Measurements from ENCODE around the gene CR1. TPM values are rescaled to one million over a fixed set of nuclear protein-coding genes. Genes with fewer than 3 reads are reported as not detected.

CR1 gene
- total and polyA plus RNA-seq, 2 of the 4 experiments (the other 2 are of a cell fraction), result not detected

DNA sequence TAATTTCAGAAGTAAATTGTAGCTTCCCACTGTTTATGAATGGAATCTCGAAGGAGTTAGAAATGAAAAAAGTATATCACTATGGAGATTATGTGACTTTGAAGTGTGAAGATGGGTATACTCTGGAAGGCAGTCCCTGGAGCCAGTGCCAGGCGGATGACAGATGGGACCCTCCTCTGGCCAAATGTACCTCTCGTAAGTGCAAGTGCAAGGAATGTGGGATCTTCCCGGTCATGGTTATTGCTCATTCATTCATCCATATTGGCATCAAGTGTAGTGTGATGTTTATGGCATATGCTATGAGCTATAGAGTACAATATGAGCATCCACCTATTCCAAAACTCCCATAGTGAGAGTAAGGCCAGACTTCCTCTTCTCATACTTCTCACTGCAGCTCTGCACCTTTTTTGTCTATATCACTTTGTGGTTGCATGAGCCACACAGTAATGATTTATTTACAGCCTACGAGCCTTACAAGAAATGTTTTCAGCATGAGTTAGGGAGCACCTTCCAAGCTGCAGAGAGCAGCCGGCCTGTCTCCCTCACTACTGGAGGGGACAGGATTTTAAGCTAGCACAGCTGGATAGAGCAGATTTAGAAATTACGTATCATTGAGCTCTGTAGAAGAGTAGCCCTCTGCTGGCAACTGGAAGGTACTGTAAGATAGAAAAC lies 124.0 kb downstream of the CR1 start:
- Histone ChIP-seq H3K56ac (ENCODE audit: extremely low read depth, insufficient read depth, low read length) (no peak overlapping the region), H3K23ac (ENCODE audit: low read depth, low read length) (no peak overlapping the region), H2BK15ac (ENCODE audit: low read depth, low read length) (no peak overlapping the region), H3K27ac (ENCODE audit: insufficient read depth, low read length) (no peak overlapping the region), H2BK5ac (ENCODE audit: low read depth, low read length, poor library complexity, severe bottlenecking) (no peak overlapping the region), H3K9ac (ENCODE audit: low read depth, low read length) (no peak overlapping the region), H3K18ac (ENCODE audit: low read depth, low read length) (no peak overlapping the region), H3K27me3 (ENCODE audit: control insufficient read depth, insufficient read depth, low read length) (no peaks in the 10 kb centered on the region), H3K4me3 (ENCODE audit: insufficient read depth, low read depth, low read length) (no peak overlapping the region), H4K5ac (ENCODE audit: low read depth, low read length) (no peak overlapping the region), H3K4me1 (ENCODE audit: control insufficient read depth, insufficient read depth, low read length) (no peaks in the 10 kb centered on the region), H4K20me1 (ENCODE audit: insufficient read depth, low read length) (no peaks in the 10 kb centered on the region), H3K4ac (ENCODE audit: low read depth, low read length) (no peak overlapping the region), H3K36me3 (ENCODE audit: control insufficient read depth, insufficient read depth, low read length) (no peaks in the 10 kb centered on the region), H2AK5ac (ENCODE audit: low read depth, low read length) (no peak overlapping the region), H2AK9ac (replicated peaks; ENCODE audit: low read depth, low read length, poor library complexity) (no peak overlapping the region), H4K8ac (ENCODE audit: low read depth in 2 of 2, low read length in 2 of 2) (no peak overlapping the region), H3K14ac (replicated peaks; ENCODE audit: low read depth, low read length) (no peak overlapping the region), H4K91ac (ENCODE audit: insufficient read depth, low read depth, low read length) (no peak overlapping the region), H2BK120ac (ENCODE audit: low read depth, low read length) (no peak overlapping the region), H2AFZ (replicated peaks; ENCODE audit: low read length, poor library complexity) (no peak overlapping the region), H3K9me3 (ENCODE audit: control insufficient read depth, insufficient read depth, low read length) (no peaks in the 10 kb centered on the region), H2BK20ac (ENCODE audit: low read depth, low read length) (no peak overlapping the region), H3K4me2 (ENCODE audit: low read depth, low read length) (no peak overlapping the region), H3K79me1 (ENCODE audit: low read depth in 1 of 2, low read length in 2 of 2) (no peaks in the 10 kb centered on the region), H3K9me1 (ENCODE audit: insufficient read depth, low read length) (no peaks in the 10 kb centered on the region)
- dilution Hi-C loops (cut with HindIII; ENCODE audit: low sequenced_read_pairs, unreplicated experiment) (no loop called here), intact Hi-C loops (cut with micrococcal nuclease) (no loop called here), in situ Hi-C loops (cut with MboI; ENCODE audit: low sequenced_read_pairs) (no loop called here)
- ATAC-seq (ENCODE audit: low read depth) (peak; percentile 99), DNase-seq (peak; percentile 51)
- no CpG with 5 or more reads among the region's 7 CpGs for WGBS, 2 experiments (ENCODE audit: extremely low coverage in 2 of 2, insufficient read length in 1 of 2)
- POLR2A ChIA-PET (ENCODE audit: unreplicated experiment), result no interaction called here
- no TSS peak for BruUV-seq (replicated peaks)
- TF ChIP-seq SMC3 (IDR thresholded peaks at IDR 0.05; ENCODE audit: low read depth, low read length) (no peak), MXI1 (IDR thresholded peaks at IDR 0.05; ENCODE audit: borderline replicate concordance, low read depth, low read length) (no peak), NFE2L2 (IDR thresholded peaks at IDR 0.05; ENCODE audit: low read depth, low read length) (no peak), MAFK (IDR thresholded peaks at IDR 0.05; ENCODE audit: low read depth, low read length) (no peak), FOS (IDR thresholded peaks at IDR 0.05; ENCODE audit: low read depth, low read length) (no peak), RCOR1 (IDR thresholded peaks at IDR 0.05; ENCODE audit: insufficient replicate concordance, low read length) (no peak), RAD21 (IDR thresholded peaks at IDR 0.05; ENCODE audit: low read length) (peak; percentile 29), CEBPB (IDR thresholded peaks at IDR 0.05; ENCODE audit: low read depth, low read length) (no peak), BHLHE40 (IDR thresholded peaks at IDR 0.05; ENCODE audit: low read depth, low read length) (no peak), POLR2A (IDR thresholded peaks at IDR 0.05; ENCODE audit: low read depth, low read length) (no peak), RFX5 (IDR thresholded peaks at IDR 0.05; ENCODE audit: low read depth, low read length) (no peak), MAZ (IDR thresholded peaks at IDR 0.05; ENCODE audit: borderline replicate concordance, low read depth, low read length) (no peak), CHD1 (IDR thresholded peaks at IDR 0.05; ENCODE audit: low read depth, low read length) (no peak)
- TF ChIP-seq, protein P1, sequence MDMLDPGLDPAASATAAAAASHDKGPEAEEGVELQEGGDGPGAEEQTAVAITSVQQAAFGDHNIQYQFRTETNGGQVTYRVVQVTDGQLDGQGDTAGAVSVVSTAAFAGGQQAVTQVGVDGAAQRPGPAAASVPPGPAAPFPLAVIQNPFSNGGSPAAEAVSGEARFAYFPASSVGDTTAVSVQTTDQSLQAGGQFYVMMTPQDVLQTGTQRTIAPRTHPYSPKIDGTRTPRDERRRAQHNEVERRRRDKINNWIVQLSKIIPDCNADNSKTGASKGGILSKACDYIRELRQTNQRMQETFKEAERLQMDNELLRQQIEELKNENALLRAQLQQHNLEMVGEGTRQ (IDR thresholded peaks at IDR 0.05; ENCODE audit: low read depth, low read length), result no peak
- TF ChIP-seq, protein P2, sequence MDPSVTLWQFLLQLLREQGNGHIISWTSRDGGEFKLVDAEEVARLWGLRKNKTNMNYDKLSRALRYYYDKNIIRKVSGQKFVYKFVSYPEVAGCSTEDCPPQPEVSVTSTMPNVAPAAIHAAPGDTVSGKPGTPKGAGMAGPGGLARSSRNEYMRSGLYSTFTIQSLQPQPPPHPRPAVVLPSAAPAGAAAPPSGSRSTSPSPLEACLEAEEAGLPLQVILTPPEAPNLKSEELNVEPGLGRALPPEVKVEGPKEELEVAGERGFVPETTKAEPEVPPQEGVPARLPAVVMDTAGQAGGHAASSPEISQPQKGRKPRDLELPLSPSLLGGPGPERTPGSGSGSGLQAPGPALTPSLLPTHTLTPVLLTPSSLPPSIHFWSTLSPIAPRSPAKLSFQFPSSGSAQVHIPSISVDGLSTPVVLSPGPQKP (IDR thresholded peaks at IDR 0.05; ENCODE audit: borderline replicate concordance, low read depth, low read length), result no peak
- TF ChIP-seq, protein P3, sequence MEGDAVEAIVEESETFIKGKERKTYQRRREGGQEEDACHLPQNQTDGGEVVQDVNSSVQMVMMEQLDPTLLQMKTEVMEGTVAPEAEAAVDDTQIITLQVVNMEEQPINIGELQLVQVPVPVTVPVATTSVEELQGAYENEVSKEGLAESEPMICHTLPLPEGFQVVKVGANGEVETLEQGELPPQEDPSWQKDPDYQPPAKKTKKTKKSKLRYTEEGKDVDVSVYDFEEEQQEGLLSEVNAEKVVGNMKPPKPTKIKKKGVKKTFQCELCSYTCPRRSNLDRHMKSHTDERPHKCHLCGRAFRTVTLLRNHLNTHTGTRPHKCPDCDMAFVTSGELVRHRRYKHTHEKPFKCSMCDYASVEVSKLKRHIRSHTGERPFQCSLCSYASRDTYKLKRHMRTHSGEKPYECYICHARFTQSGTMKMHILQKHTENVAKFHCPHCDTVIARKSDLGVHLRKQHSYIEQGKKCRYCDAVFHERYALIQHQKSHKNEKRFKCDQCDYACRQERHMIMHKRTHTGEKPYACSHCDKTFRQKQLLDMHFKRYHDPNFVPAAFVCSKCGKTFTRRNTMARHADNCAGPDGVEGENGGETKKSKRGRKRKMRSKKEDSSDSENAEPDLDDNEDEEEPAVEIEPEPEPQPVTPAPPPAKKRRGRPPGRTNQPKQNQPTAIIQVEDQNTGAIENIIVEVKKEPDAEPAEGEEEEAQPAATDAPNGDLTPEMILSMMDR (conservative IDR thresholded peaks at IDR 0.05; ENCODE audit: low read depth, low read length), result peak; percentile 62
- CTCF ChIA-PET, result interaction anchor here (0.7 to 1.7 kb wide), 8 partner anchors 9 to 1576 kb away, joined by 3 to 8 read pairs (median 4); no protein-coding TSS in a partner anchor

Measured in IMR-90 (cell line).